Heart right ventricle (tissue), 16 donors: Measurements from ENCODE around the gene CEL. TPM values are rescaled to one million over a fixed set of nuclear protein-coding genes. Genes with fewer than 3 reads are reported as not detected.
A peak's percentile ranks its signal among the peaks of the same experiment; 100 is the strongest.

Experiments used
- ATAC-seq, 8 donors: fragments of 200-7000 bp; cut with Tn5 transposase; one replicate each; pipeline ENCODE4 v1.9.1; 2020; ENCODE audit warnings: mild to moderate bottlenecking in 8 of 8, moderate library complexity in 8 of 8, moderate number of reproducible peaks in 1 of 8
- DNase-seq, 2 donors: peaks; one replicate each; pipeline ENCODE4 v3.0.0-alpha.2; 2020
- H3K27ac ChIP-seq, 10 donors: fragments of 200-600 bp; sonication (generic) in 2 of 10; one replicate each; pipeline versions ENCODE4 v1.5.0 to v1.8.0; 2020 to 2022; ENCODE audit warnings: mild to moderate bottlenecking in 3 of 10
- H3K27me3 ChIP-seq, 7 donors: fragments of 200-600 bp; one replicate each; pipeline ENCODE4 v1.8.0; 2021 to 2022; ENCODE audit warnings: mild to moderate bottlenecking in 2 of 7
- H3K36me3 ChIP-seq, 9 donors: fragments of 200-600 bp; sonication (generic) in 1 of 9; one replicate each; pipeline versions ENCODE4 v1.5.0 to v1.8.0; 2020 to 2022; ENCODE audit warnings: mild to moderate bottlenecking in 2 of 9
- H3K4me1 ChIP-seq, 9 donors: fragments of 200-600 bp; sonication (generic) in 1 of 9; one replicate each; pipeline versions ENCODE4 v1.5.0 to v1.8.0; 2020 to 2022; ENCODE audit warnings: mild to moderate bottlenecking in 4 of 9
- H3K4me3 ChIP-seq, 10 donors: fragments of 200-600 bp; sonication (generic) in 2 of 10; one replicate each; pipeline versions ENCODE4 v1.5.0 to v1.8.0; 2020 to 2022; ENCODE audit warnings: mild to moderate bottlenecking in 7 of 10, moderate library complexity in 2 of 10
- H3K9me3 ChIP-seq, 11 donors: fragments of 200-600 bp in 10 of 11; sonication (generic) in 2 of 11; one replicate each; pipeline versions ENCODE4 v1.5.0 to v1.8.0; 2013 to 2022; ENCODE audit warnings: mild to moderate bottlenecking in 2 of 11, control low read depth in 1 of 11, moderate library complexity in 1 of 11
- WGBS, 2 donors: extraction: QIAGEN DNeasy Blood & Tissue Kit; methylation state at CpG; one replicate each; pipeline ENCODE4 v1.1.7; 2013; ENCODE audit warnings: inconsistent platforms in 1 of 2; 5-methylcytosine and 5-hydroxymethylcytosine counted together
- intact Hi-C, 10 donors: fragments of 100-400 bp; cut with DNase I; formaldehyde crosslinking; loops; one replicate each; pipeline versions ENCODE4 v1.11.1 to v1.14.2; 2022
- polyA plus RNA-seq, 2 donors: library from polyadenylated mRNA; stranded (reverse); fragments of 200-250 nt; gene quantifications; one replicate each; pipeline ENCODE4 v1.2.3, GENCODE V29; 2013
- total RNA-seq, 10 donors: library from RNA; stranded (reverse); fragmentation: NEBNext Ultra II Directional in 3 of 10; extraction: Animal tissue kit (Norgen Biotek cat#: 25700) in 3 of 10; gene quantifications; one replicate each; pipeline versions ENCODE4 v1.2.1 to v1.2.4, GENCODE V29; 2021 to 2023
- TF ChIP-seq, protein P1 (sequence below), 9 donors: fragments of 200-600 bp; sonication (generic) in 2 of 9; IDR thresholded peaks; one replicate each; pipeline versions ENCODE4 v1.5.0 to v1.8.0; 2021 to 2022; ENCODE audit warnings: antibody characterized with exemption in 9 of 9, mild to moderate bottlenecking in 5 of 9, moderate library complexity in 1 of 9
- donor health status: Arrhythmogenic right ventricular cardiomyopathy.
- donor health status: ischemic (EF 13 %, LVEDD 7.1; RV severe dilation, severe dysfunction).
- donor health status: healthy with polysubstance abuse.
- donor health status: DM: no; HTN: yes; CAD: no.
- donor health status: DM: no; HTN: no; CAD: no.
- donor health status: ischemic (EF 25% LVEDD 6.9; RV normal size, moderate dysfunction).
- donor health status: ischemic (EF 25% LVEDD 5.7; RV mildly dilated, moderate dysfunction).
- donor health status: healthy.
- donor health status: DM: yes; HTN: yes; CAD: no.
- donor health status: Ischemic cardiomyopathy.
- donor health status: ischemic (EF 35%, LVEDD 5.7; RV mildly dilated, moderate dysfunction).
- donor health status: nonischemic (EF 11% LVEDD 7.7; RV severe dilation, severe dysfunction).
- donor health status: DM: yes; HTN: yes; CAD: no.
- donor health status: PGD.
- donor health status: ischemic (EF 29% LVEDD 5.4; RV normal size, mild dysfunction).
- donor health status: nonischemic (EF 23%, LVEDD 6.1; RV moderate dilation, normal function).

The CEL gene
- total and polyA plus RNA-seq, 12 donors = 1.5 to 10.1 (median 2.8) TPM

DNA sequence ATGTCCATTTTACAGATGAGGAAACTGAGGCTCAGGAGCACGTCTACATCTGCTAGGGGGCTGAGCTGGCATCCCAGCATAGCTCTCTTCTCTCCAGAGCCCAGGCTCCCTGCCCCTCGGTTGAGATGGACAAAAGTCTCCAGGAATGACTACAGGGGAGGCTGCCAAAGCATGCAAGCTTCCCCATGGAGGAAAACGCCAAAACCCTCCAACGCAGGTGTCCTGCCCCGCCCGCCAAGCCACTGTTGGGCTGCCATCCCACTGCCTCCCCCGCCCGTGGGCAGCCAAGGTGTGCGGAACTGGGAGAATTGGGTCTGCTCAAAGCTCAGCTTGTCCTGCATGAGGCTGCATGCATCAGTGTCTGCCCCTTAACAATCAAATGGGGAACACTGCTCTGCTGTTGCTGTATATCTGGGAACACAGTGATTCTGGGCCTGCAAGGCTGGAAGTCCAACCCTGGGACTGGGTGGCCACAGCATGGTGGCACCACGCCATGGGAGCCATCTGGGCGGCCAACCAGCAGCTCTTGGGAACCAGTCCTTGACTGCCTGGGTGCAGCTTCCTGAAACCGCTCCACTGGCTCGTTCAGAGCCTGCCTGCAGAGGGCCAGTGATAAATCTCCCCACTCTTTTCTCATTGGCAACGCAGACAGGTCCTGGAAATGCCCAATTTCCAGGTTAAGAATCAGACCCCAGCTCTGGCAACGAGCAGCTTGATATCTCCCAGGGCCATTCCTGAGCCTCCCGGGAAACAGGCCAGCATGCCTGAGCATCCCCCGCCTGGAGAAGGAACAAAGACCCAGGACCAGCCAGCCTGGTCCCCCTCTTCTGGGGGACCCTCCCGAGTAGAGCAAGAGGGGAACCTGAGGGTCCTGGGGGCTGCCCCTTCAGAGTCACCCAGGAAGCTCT, 55.7 kb downstream of the CEL start:
- Histone ChIP-seq H3K4me3 (no peak overlapping the region), H3K9me3 (no peaks in the 10 kb centered on the region), H3K36me3 (peaks cover 0 to 9% (median 0%) of the 10 kb centered on the region in 9 donors), H3K27ac (peak overlapping the region in 8 of 10 donors; percentile 14 to 96 (median 92)), H3K4me1 (peaks cover 73 to 97% (median 93%) of the 10 kb centered on the region in 9 donors), H3K27me3 (no peaks in the 10 kb centered on the region)
- intact Hi-C loops = no loop called here
- ATAC-seq = no peak
- DNase-seq = peak; percentile 50 to 72
- TF ChIP-seq, protein P1, sequence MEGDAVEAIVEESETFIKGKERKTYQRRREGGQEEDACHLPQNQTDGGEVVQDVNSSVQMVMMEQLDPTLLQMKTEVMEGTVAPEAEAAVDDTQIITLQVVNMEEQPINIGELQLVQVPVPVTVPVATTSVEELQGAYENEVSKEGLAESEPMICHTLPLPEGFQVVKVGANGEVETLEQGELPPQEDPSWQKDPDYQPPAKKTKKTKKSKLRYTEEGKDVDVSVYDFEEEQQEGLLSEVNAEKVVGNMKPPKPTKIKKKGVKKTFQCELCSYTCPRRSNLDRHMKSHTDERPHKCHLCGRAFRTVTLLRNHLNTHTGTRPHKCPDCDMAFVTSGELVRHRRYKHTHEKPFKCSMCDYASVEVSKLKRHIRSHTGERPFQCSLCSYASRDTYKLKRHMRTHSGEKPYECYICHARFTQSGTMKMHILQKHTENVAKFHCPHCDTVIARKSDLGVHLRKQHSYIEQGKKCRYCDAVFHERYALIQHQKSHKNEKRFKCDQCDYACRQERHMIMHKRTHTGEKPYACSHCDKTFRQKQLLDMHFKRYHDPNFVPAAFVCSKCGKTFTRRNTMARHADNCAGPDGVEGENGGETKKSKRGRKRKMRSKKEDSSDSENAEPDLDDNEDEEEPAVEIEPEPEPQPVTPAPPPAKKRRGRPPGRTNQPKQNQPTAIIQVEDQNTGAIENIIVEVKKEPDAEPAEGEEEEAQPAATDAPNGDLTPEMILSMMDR (IDR thresholded peaks at IDR 0.05) = peak in 4 of 9 donors; percentile 18 to 26 (median 22)
- 57 to 61% methylated on average over 18 of the region's 18 CpGs for WGBS, 2 donors

DNA sequence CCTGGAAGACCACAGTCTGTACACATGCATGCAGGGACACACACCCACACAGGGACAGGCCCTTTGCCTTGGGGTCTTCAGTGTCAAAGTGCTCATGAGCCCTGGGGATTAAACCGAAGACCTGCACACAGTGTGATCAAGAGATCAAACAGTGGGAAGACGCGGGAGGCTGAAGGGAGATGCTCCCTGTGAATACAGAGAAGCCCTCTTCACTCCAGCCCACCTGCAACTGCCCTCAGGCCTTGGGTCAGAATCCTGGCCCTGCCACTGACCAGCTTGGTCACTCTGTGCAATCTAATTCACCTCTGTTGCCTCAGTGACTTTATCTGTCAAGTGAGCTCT, 56.4 kb downstream of the CEL start:
- ATAC-seq (no peak), DNase-seq (peak in 1 of 2 donors; percentile 7)
- Histone ChIP-seq H3K9me3 (no peaks in the 10 kb centered on the region), H3K27ac (peak overlapping the region in 7 of 10 donors; percentile 62 to 96 (median 93)), H3K4me3 (no peak overlapping the region), H3K36me3 (peaks cover 0 to 9% (median 0%) of the 10 kb centered on the region in 9 donors), H3K4me1 (peaks cover 68 to 97% (median 93%) of the 10 kb centered on the region in 9 donors), H3K27me3 (no peaks in the 10 kb centered on the region)
- intact Hi-C loops = no loop called here
- 75 to 83% methylated on average over 3 of the region's 3 CpGs for whole genome bisulfite sequencing, 2 donors
- TF ChIP-seq, protein P1 (IDR thresholded peaks at IDR 0.05) = no peak

DNA sequence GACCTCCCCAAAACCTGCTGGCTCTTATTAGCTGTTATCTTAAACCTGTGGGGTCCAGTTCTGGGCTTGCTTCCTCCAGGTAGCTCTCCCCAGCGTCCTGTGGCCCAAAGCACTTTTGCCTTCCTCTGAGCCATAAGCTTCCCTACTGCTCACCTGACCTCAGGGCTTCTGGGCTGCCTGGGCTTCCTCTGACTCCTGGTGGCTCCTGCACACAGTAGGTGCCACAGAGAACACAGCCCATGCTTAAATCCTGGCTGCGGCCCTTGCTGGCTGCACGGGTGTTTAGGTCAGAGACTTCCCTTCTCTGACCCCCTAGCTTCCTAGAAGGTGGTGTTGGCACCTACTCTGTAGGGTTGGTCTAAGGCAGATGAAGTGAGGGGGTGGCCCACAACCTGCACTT, 56.8 kb downstream of the CEL start:
- TF ChIP-seq, protein P1 (IDR thresholded peaks at IDR 0.05) = no peak
- ATAC-seq (no peak), DNase-seq (peak in 1 of 2 donors; percentile 10)
- H3K36me3 ChIP-seq = peaks cover 0 to 9% (median 0%) of the 10 kb centered on the region in 9 donors
- intact Hi-C loops = no loop called here
- no peaks in the 10 kb centered on the region for H3K9me3 ChIP-seq
- H3K27ac ChIP-seq = peak overlapping the region in 9 of 10 donors; percentile 86 to 96 (median 93)
- 63 to 77% methylated on average over 3 of the region's 3 CpGs for WGBS, 2 donors
- H3K27me3 ChIP-seq = no peaks in the 10 kb centered on the region
- H3K4me1 ChIP-seq = peaks cover 64 to 96% (median 92%) of the 10 kb centered on the region in 9 donors
- H3K4me3 ChIP-seq = peak overlapping the region in 8 of 10 donors; percentile 78 to 95 (median 86)

DNA sequence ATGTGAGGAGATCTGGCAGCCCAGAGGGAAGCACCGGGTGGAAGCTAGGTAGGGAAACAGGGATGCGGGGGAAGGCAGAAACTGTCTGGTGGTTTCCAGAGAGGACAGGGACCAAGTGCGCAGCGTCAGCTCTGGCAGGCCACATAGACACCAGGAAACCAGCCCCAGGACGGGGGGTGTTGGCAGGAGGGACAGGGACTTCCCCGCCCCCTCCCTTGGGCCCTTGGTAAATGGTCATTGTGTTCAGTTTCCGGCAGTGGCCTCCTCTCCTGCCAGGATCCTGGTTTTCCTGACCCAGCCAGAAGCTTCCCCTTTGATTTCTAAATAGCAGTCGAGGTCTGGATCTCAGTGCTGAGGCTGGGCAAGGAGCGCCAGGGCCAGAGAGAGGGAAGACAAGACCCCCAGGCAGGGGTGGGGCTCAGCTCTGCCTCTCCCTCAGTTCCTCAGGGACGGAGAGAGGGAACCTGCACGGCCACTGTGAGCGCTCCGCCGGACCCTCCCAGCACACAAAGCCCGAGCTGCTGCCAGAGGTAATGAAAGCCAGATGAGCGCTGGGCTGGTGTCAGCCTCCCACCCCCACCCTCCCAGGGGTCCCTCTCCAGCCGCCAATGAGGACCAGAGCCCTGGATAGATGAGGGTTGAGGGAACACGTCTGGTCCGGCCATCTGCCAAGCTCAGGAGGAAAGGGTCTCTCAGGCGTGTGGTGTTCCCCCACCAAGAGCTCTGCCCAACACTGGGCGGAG, 57.5 kb downstream of the CEL start:
- TF ChIP-seq, protein P1 (IDR thresholded peaks at IDR 0.05) = no peak
- Histone ChIP-seq H3K27ac (peak overlapping the region; percentile 35 to 96 (median 93)), H3K4me1 (peaks cover 57 to 89% (median 85%) of the 10 kb centered on the region in 9 donors), H3K9me3 (no peaks in the 10 kb centered on the region), H3K27me3 (no peaks in the 10 kb centered on the region), H3K4me3 (peak overlapping the region; percentile 72 to 96 (median 86)), H3K36me3 (peaks cover 0 to 9% (median 0%) of the 10 kb centered on the region in 9 donors)
- DNase-seq (peak; percentile 64 to 65), ATAC-seq (peak in 7 of 8 donors; percentile 4 to 39 (median 14))
- 28 to 34% methylated on average over 20 to 21 of the region's 21 CpGs for WGBS, 2 donors
- intact Hi-C loops = no loop called here
